GM21528 (cell line): ENCODE data around the gene TGFBR3.

Experiments used
- ATAC-seq: cut with Tn5 transposase; IDR thresholded peaks from one replicate; pipeline ENCODE4 v1.9.1; 2021; ENCODE audit warnings: mild to moderate bottlenecking, moderate library complexity; ENCODE audit not compliant: unreplicated experiment, low FRiP score

Gene TGFBR3

DNA sequence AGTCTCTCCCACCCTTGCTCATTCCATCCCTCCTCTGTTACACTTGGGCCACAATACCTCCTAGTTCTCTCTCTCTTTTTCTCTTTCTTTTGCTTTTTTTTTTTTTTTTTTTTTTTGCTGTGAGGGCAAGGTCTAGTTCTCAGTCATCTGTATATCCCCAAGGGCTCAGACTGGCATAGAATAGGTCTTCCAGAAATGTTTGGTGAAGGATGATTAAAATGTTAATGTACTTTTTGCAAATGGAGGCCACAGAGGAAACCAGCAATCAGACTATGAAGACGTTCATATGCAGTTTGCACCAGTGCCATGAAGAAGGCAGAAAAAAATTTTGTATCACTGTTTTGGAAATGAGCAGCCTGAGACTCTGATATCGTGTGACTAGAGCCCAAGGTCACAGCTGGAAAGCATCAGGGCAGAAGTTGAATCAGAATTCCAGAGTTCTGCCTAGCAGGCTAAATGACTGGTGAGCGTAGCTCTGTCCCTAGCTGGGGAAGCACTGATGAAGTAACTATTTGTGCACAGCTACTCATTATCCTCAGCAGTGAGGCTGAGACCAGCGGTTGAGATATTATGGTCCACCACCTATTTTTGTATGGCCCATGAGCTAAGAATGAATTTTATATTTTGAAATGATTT is 186.5 kb downstream of the TGFBR3 start:
- no peak for ATAC-seq

DNA sequence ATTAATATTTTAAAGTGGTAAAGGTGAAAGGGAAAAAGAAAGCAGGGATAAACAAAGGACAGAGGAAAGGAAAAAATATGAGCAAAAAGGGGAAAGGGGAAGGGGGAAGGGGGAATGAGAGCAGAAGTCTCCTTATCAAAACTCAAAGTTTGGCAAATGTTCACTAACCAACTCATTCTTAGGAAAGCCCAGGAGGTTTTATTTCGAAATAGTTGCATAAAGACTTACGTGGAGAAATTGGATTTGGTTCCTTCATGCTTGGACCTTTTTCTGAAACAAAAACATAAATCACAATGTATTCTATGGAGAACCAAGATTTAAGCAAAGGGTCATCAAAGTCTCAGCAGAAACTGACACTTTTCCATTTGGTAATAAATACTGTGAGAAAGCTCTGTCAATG is 188.1 kb downstream of the TGFBR3 start:
- no peak for ATAC-seq

DNA sequence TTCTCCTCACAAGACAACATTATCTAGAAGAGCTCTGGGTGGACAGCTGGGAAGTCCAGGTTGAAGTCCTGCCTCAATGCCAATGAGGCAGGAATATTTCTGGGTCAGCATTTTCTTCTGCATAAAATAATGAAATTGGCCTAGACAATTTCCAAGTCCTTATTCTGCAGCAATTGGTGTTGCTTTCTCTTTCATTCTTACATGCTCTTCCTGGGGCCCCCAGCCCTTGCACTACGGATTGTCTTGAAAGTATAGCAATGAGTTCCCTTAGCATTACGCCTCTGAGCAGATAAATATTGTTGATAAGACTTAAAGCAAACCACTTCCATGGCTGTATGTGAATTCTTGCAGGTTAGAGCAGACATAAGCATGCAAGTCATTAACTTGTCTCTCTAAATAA is 188.5 kb downstream of the TGFBR3 start:
- ATAC-seq = peak; percentile 82

DNA sequence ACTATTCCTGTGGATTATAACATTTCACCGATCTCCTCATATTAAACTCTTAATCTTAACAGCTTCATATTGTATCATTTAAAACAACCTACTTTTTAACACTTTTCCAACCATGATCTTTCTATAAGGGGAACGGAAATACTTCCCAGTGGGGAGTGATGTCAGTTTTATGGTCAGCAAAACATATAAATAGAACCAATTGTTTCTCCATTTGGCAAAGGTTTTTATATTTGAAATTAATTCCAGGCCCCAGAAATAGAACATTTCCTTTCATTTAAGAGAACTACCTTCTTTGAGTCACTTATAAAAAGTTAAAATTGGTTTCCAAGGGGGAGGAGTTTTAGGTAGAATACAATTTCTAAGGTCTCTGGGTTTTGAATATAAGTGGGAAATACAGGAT is 189.6 kb downstream of the TGFBR3 start:
- ATAC-seq = no peak

DNA sequence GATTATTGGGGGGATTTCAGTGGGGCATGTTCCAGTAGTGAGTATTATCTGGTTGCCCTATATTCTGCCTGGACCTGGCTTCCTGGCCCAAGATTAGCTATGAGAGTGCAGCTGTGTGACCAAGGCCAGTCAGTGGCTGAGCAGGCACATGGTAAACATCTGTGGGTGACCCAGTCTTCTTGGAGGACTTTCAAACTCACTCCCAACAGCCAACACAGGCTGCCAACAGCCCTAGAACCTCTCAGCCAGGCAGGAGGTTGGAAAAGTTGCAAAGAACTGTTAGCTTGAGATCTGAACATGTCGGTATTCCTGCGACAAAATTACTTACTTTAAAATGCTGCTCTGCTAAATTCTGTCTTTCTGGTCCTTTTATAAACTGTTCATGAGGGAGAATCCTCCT is 192.4 kb downstream of the TGFBR3 start:
- no peak for ATAC-seq

DNA sequence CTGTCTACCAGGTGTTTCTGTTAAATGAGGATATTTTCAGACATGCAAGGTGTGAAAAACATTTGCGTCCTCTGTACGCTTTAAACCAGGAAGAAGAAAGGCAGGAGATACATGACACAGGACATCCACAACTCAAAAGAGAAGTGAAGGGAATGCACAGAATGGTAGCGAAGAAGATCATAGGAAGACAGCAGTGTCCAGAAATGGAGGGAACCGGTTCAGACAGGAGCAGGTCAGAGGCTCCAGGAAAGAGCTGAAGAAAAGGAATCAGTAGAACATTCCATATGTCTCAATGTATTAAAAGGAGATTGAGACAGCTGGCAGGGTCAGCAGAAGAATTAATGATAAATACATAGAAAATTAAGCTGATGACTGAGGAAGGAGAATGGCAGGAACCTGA is 194.4 kb downstream of the TGFBR3 start:
- no peak for ATAC-seq

DNA sequence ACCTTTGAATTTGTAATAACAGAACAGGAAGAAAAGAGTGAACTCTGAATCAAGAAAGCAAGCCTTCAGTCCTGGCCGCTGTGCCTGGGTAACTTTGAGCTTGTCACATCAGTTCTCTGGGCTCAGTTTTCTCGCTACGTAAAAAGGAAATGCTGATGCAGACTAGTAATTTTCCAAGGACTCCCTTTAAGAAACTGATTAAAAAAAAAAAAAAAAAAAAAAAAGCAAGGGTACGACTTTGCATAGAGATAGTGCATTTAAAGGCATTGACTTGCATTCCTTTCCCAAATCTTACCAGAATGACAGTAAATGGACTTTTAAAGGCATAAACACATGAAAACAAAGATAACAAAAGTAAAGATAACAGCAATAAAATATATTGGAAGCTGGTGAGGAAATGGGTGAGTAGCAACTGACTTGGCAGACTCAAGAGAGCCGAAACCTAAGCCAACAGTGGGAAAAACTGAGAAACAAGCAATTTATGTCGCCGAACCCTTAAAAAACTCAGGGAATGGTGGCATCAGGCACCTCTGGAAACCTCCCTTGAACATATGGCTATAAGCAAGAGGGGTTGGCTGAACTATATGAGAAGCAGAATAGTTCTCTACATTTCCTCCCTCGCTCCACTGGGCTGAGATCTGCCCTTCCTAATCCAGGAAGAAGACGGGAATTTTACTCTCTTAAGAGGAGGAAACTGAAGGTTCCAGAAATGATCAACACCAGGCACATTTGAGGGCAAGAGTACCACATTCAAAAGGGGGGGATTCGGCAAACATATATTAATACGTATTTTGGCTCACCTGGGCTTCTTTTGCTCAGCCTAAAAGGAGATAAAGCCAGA is 196.1 kb downstream of the TGFBR3 start:
- ATAC-seq = no peak

DNA sequence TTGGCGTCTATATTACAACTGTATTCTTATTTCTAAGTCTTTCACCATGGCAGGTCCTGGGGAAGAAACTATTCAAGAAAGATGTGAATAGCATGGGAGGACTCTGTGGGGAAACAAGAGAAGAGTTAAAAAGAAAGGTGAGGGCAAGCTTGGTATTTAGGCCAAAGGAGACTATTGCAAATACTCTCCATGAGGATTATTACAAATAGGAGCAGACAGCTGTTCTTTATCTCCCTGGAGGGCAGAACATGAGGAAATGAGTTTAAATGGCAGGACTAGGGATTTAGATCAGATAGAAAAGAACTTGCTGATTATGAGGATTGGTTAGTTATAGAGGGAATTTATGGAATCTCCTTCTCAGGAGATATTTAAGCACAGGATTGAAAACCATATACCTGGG is 198.5 kb downstream of the TGFBR3 start:
- no peak for ATAC-seq

DNA sequence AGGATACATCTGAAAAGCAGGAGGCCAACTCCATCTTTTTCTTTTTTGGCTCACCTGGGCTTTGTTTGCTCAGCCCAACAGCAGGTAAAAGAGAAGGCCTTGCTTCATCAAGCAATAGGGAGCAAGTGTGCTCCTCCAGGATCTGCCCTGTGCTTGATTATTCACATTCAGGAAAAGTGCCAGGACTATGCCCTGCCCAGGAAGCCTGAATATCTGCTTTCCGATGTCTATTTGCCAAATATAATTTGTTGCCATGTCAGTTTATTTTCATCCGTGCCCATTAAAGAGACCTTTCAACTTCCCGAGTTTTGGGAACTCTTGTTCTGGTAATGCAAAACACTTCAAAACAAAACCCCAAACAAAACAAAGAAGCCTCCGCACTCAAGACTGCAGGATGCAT is 200.0 kb downstream of the TGFBR3 start:
- ATAC-seq = no peak

DNA sequence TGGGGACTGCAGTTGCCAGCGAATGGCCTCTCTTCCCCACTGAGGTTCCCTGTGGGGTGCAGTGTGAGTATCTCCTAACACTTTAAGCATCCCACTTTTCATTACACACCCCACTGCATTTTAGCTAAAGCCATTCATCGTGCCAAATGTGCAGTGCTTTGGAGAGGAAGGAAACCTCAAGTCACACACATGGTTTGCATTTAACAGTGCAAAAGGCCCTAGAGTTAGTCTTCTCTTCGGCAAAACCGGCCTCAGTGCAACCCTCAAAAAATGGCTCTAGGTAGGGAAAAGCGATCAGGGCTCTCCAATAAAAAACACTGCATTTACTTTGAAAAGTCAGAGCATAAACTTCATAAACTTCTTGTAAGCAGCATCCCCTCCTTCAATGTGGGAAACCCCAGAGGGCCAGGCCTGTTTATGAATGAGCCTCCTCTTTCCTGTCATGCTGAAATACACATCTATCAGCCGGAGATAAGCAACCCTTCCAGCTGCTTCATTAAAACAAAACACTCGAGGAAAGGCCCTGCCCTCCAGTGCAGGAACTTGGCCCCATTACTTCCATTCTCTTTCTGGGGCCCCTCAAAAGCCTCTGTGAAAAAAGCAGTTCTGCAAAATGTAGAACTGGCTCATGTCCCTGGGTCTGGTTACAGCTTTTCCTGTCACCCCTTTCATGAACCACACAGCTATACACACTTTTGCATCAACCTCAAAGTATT is 201.3 kb downstream of the TGFBR3 start:
- no peak for ATAC-seq

DNA sequence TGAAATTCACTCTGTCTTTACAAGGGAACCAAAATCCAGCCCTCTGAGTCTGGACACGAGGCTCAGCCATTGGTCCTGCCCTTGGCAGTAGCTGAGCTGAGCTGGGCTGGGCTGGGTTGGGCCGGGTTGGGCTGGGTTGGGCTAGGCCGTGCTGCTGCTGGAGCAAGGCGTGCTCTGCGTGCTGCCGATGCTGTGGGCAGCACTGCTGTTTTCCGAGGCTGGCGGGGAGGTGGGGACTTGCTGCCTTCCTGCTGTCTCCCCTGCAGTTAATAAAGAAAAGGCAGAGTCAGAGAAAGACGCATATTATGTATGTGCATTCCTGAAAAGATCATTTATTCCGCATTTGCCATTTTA is 202.4 kb downstream of the TGFBR3 start:
- no peak for ATAC-seq

DNA sequence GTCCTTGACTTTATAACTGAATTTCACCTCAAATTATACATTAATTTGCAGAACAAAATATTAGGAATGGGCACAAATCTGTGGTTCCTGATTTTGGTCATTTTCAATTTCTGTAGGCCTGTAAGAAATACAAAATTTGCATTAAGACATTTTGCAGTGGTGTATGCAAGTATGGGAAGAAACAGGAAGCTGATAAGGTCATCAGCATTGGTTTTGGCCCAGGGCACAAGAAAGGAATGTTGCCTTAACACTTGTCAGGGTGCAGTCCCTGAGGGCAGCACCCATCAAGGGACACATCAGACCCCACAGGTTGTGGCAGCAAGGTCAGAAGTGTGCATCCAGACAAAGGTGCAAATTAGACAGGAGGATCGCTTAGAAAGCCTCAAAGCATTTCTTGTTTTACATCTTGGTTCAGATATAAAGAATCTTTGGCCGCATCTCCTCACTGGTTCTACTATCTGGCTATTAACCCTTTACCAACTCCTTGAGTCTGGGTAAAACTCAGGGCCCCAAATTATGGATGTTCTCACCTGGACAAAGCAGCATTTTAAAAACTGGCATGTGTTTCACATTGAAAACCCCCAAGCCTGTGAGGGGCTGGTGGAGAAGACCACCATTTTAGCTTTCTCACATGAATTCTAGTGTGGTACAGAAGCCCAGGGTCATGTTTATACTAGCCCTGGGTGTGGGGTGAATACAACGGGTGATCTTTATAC is 202.9 kb downstream of the TGFBR3 start:
- no peak for ATAC-seq

DNA sequence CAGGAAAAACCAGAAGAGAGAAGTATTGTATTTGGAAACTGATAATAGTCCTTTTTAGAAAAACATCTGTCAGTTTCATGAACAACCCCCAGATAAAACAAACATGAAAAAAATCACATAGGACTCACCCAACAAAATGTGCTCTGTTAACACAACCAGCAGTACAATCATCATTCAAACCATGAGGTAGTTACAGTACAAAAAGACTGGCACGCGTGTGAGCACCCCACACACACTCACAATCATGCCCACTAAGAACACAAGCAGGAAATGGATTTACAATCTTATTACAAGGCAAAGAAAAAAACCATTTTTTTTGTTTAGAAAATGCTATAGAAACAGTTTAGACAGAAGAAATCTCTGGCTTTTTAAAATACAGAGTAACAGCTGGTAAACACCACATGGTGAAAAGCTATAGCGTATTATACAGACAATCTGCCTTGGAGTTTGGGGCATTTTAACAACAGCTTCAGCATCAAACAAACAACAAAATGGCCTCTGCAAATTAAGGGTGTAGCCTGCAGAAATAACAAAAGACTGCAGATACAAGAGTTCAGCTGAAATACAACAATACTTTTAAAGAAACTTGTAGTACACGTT is 205.3 kb downstream of the TGFBR3 start:
- no peak for ATAC-seq

DNA sequence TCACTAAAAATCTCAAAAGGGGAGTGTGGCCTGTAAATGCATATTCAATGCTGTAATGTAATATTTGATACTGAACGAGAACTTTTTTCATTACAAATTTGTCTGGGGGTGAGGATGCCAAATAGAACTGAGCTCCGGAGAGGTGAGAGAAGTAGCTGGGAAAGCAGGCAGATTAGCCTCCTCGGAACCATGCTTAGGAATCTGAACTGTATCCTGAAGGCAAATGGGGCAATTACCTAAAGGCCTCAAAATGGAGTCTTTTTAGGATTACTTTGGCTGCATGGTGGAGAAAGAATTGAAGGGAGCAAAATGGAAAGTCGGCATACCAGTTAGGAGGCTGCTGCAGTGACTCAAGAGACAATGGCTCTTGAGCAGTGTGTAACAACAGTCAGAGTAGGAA is 206.5 kb downstream of the TGFBR3 start:
- no peak for ATAC-seq

DNA sequence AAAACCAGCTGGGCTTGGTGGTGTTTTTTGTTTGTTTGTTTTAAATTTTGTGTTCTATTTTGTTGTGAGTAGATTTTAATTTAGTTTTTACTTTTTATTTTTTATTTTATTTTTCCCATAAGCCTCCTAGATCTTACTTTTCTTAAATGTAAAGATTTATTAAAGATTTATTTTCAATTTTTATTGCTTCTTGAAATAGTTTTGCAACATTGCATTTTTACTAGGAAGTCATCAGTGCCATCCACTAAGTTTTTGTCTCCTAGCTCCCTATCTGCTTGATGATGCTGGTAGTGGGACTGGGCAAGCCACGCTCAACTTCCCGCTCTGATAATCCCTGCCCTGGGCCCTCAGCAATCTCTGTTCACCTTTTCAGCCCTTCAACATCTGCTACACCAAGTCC is 209.9 kb downstream of the TGFBR3 start:
- ATAC-seq = no peak

DNA sequence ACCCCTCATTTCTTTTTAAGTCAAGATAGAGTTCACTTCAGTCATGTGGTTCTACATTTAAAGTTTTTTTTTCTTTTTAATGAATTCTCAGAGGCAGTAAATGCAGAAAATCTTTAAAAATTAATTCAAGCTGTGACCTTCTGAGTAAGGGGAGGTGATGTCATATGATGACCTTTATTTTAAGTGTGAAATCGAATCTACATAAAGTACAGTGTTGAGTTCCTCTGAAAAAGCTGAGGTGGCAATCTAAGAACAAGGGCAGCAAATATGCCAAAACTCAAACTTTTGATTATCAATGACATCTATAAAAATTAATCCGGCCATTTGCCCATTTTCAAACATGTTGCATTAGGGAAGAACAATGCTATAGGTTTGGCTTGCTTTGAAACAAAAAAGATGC is 211.8 kb downstream of the TGFBR3 start:
- no peak for ATAC-seq

DNA sequence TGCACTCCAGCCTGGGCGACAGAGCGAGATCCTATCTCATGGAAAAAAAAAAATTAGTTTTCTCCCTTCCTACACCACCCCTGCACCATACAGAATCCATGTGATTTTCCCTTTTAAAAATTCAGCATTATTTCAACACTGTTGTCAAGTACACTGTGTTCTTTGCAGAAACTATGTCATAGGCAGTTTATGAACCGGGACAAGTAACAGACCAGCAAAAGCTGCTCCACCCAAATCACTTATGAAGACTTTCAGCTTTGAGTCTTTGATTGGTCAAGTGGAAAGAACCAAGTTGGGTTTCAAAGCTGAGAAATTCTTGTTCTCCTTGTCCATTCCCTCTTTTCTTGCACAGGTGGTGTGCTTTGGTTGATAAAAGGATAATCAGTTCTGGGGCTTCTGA is 212.3 kb downstream of the TGFBR3 start:
- ATAC-seq = no peak

DNA sequence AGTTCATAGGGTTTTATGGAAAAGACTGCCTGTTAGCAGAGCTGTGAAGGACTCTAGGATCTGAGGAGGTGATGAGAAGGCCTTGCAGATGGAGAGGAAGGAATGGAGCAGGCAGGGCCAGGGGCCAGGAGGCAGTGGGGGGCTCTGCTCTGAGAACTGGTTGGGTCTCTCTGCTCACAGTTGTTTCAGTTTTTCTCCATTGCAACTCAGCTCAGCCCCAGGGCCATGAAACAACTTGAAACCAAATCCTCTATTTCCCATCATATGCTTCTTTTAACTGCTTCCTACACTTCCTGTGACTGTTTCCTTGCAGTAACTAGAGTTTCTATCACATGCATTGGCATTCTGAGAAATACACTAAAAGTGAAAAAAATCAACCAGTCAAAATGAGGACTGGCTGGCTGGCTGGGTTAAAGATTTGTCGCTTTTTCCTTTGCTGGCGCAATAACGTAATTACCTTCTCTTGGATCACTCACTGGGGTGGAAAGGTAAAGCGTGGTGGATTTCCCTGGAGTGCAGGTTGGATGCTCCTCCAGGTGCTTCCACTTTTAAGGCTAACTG is 213.3 kb downstream of the TGFBR3 start:
- ATAC-seq = no peak

DNA sequence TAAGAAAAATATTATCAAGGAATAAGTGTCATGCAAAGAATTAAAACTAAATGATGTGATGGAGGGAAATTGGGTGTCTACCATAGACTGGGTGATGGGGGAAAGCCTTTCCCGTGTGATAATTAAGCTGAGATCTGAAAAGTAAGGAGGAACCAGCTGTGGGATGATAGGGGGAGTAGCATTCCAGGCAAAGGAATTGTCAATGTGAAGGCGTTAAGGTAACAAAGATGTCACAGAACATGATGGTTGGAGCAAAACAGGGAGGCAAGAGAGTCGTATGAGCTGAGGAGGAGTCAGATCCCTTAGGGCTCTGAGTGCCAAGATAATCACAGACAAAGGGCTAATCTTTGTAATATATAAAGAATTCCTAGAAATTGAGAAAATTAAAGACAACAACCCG is 215.2 kb downstream of the TGFBR3 start:
- no peak for ATAC-seq

DNA sequence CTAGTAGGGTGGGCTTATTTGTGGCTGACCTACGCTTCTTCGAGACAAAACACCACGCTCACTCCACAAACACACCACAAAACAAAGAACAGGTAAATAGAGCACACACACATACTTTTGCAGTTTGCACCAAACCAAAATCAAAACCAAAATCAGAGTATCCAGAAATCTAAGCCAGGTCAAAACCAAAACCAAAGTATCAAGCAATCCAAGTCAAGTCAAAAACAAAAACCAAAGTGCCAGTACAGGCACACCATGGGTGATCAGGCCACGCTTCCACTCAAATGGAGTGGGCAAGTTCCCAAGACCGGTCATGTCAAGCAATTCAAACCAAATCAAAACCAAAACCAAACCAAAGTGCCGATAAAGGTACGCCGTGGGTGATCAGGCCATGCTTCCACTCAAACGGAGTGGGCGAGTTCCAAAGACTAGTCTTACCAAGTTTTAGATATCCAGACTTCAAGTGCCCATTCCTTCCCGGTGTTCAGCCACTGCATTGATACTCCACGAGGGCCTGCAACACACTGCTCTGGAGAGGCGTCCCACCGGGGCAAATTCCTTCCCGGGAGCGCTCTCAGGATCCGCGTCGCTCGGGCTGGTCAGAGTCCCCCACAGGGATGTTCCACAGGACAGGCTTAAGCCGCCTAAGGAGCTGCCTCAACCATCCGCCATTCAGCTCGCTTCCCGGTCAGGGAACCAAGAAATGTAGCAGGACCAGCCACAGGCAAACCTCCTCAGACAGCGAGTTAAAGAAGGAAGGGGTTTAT is 216.2 kb downstream of the TGFBR3 start:
- ATAC-seq = no peak
